ENCODE data around the gene TDO2.
"Not testable (repeated sequence)": the region's sequence is repeated elsewhere in the genome, so short reads cannot be mapped to it uniquely, and the experiment has no call there.

TDO2 gene

DNA sequence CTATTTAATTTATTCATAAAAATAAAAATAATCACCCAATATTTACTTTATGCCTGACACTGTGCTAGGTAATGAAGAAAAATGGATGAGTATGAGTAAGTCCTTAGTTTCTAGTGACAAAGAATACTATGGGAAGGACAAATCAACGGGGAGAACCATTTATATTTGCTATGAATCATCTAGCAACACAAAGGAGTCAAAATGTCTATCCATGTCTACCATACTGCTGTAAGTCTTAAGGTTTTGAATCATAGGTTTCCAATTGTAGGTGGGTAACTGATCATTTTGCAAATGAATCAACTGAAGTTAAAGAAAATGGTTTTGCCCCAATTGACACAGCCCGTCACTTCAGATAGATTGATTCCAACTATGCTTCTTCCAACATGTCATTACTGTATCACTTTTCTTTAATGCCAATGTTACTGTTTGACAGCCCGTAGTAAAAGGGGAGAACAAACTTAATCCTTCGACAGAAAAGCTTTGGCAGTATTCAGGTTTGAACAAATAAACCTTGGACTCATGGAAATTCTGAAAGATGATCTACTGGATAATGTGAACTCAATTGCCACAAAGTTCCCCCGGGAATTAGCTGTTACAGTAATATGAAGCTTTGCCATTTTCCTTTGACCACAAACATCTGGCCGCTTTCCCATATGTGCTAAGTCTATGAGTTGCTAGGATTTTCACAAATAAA, 3.2 kb downstream of the TDO2 start:
- DNase-seq (ENCODE audit: extremely low read depth in 1 of 2, low read depth in 1 of 2): no peak

DNA sequence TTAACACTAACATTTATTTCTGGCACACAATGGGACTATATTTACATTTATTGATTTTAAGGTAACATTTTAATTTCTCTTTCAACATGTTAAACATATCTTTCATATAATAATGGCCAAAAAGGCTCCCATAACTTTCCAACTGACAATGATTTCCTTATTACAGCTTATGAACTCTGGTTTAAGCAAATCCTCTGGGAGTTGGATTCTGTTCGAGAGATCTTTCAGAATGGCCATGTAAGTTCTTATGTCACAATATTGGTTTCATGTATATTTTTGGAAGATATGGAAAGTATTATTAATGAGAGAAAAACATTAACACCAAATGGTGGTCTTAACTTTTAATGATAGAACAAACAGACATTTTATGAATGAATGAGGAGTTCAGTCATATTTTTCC, 4.1 kb downstream of the TDO2 start:
- no peak for DNase-seq (ENCODE audit: extremely low read depth in 1 of 2, low read depth in 1 of 2)

DNA sequence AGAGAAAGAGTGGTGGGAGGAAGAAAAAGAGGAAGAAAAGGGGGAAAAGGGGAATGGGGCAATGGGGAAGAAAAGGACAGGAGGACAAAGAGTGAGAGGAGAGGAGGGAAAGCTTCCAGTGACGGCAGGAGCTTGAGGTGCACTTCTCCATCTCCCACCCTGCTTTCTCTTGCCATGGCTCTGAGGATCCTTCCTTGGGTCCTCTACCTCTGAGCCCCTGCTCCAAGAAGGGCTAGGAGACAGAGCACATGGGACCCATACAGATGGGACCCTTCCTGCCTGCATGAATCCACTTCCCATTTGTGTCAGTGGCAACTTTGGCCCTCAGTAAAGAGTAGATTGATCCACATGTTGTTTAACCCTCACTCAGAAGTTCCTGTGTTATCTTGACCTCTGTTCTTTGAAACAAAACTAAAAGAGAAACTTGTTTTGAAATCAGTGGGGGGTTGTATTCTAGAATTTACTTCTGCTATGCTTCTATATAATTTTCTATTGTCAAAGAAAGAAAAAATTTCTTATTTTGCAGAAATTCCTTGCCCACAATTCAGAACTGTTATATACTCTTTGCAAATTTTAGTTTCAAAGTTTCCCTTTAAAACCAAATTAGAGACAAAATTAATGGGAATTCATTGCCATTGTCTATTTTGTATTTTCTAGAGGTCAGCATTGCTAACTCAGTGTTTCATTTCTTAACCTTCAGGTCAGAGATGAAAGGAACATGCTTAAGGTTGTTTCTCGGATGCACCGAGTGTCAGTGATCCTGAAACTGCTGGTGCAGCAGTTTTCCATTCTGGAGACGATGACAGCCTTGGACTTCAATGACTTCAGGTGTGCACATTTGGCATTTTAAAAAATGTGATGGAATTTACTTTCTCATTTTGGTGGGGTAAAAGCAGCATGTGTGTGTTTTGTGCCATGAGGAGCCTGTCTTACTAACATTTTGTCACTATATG, 5.0 kb downstream of the TDO2 start:
- DNase-seq (ENCODE audit: extremely low read depth in 1 of 2, low read depth in 1 of 2): no peak

DNA sequence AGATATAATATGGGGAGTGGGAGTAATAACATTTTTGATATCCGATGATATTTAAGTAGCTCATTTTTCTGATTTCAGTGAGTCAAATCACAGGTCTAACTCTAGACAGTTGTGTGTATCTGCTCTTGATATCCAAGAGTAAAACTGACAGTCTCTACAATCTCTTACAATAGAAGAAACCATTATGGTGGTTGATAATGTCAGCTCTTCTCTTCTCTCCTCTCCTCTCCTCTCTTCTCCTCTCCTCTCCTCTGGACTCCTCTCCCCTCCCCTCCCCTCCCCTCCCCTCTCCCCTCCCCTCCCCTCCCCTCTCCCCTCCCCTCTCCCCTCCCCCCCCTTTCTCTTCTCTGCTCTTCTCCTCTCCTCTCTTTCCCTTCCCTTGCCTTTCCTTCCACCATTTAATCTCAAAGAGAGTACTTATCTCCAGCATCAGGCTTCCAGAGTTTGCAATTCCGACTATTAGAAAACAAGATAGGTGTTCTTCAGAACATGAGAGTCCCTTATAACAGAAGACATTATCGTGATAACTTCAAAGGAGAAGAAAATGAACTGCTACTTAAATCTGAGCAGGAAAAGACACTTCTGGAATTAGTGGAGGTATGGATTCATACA, 6.2 kb downstream of the TDO2 start:
- DNase-seq (ENCODE audit: extremely low read depth in 1 of 2, low read depth in 1 of 2): no peak

DNA sequence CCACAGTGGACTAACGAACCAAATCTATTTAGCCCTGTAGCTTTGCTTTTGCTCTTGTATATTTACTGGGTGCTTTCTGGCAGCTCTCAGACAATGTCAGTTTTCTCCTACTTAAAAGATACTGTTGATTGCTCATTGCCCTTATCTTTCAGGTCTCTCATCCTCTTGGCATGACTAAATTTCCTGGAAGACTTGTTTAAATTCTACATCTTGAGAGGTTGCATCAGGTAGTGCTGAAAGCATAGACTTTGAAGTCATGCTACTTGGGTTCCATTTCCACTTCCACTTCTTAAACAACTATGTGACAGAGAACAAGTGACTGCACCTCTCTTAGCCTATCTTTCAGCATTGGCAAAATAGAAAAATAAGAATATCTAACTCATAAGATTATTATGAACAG, 8.4 kb downstream of the TDO2 start:
- no peak for DNase-seq (ENCODE audit: extremely low read depth in 1 of 2, low read depth in 1 of 2)

DNA sequence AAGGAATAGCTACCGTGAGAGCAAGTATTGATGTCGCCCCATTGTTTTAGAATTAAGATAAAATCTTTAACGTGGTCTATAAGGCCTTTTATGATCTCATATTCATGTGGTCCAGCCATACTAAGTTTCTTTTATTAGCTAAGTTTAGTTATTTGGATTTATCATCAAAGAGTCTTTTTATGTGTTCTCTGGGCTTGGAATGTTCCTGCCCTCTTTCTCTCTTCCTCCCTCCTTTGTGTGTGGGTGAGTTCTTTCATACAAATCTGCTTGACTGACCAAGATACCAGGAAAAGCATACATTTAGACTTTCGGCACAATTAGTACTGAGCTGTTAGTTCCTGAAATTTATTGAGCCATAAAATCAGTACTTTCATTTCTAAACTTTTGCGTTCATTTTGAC, 11.3 kb downstream of the TDO2 start:
- DNase-seq (ENCODE audit: extremely low read depth in 1 of 2, low read depth in 1 of 2): no peak

DNA sequence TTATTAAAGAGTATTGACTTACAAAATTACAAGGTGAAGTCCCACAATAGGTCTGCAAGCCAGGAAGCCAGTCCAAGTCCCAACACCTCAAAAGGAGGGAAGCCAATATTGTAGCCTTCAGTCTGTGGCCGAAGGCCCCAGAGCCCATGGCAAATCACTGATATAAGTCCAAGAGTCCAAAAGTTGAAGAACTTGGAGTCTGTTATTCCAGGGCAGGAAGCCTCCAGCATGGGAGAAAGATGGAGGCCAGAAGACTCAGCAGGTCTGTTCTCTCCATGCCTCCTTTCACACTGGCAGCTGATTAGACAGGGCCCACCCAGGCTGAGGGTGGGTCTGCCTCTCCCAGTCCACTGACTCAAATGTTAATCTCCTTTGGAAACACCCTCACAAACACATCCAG, 18.1 kb downstream of the TDO2 start:
- no peak for DNase-seq (ENCODE audit: extremely low read depth in 1 of 2, low read depth in 1 of 2)

DNA sequence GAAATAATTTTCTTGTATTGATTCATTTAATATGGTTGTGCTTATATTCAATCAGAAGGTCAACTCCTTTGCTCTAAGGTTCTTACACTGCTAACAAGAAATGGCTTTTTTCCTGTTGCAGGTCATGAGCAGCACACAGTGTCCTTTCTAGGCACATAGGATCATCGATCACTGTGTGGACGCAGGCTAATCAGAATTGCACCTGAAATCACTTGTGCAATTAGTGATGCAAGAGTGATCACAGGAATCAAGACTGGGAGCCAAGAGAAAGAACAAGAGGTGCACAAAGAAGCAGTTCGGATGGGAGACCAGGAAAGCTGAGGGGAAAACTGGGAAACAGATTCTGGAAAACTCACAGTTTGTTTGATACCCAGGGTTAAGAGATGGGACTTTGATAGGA, 21.1 kb downstream of the TDO2 start:
- no peak for DNase-seq (ENCODE audit: extremely low read depth in 1 of 2, low read depth in 1 of 2)

DNA sequence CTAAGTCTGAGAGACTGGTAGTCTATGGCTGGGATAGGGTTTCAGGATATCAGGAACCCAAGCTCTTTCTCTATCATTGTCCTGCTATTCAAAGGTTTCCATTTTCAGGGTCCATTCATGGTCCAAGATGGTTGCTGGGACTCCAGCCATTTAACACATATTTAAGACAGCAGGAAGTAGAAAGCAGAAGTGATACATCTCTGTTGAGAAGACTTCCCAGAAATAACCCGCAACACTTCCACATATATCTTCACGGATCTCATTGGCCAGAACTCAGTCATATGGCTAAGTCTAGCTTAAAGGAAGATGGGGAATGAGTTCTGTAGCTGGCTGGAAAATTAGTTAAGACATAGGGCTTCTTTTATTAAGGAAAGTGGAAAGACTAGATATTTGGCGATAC, 26.3 kb downstream of the TDO2 start:
- DNase-seq (ENCODE audit: extremely low read depth in 1 of 2, low read depth in 1 of 2): no peak

DNA sequence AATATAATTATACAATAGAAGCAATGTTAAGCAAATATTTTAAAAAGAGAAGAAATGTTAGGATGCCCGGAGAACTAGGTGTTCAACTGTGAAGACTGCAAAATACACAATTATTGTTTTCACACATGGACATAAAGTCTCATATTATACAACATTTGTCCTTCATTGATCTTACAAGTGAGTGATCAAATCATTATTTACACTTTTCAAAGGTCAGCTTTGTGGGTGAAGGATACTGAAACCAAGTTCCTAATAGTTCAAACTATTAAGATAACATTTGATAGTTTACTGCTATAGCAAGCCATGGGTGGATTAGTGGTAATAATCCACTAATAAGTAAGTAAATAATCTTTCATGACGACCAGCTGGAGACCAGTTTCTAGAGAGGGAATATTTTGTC, 26.8 kb downstream of the TDO2 start:
- no peak for DNase-seq (ENCODE audit: extremely low read depth in 1 of 2, low read depth in 1 of 2)

DNA sequence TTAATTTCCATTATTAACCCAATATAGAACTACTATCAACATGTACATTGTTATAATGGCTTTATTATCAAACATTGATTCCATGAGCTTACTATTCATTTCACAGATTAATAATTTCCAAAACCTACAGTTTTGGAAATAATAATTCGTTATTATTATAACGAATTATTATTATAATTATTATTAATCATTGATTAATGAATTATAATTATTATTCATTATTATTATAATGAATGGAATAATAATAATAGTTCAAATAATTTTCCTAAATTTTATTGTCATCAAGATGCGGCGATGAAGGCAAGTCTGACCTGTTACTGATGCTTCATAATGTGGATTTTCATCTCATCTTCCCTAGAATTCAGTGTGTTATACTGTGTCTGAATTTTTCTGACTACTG, 28.1 kb downstream of the TDO2 start:
- DNase-seq (ENCODE audit: extremely low read depth in 1 of 2, low read depth in 1 of 2): no peak

DNA sequence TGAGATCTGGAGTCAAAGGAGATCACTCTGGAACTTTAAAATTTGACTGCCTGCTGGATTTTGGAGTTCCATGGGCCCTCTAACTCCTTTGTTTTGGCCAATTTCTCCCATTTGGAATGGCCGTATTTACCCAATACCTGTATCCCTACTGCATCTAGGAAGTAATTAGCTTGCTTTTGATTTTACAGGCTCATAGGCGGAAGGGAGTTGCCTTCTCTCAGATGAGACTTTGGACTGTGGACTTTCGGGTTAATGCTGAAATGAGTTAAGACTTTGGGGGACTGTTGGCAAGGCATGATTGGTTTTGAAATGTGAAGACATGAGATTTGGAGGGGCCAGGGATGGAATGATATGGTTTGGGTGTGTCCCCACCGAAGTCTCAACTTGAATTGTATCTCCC, 31.1 kb downstream of the TDO2 start:
- not testable (repeated sequence) for DNase-seq (ENCODE audit: extremely low read depth in 1 of 2, low read depth in 1 of 2)

DNA sequence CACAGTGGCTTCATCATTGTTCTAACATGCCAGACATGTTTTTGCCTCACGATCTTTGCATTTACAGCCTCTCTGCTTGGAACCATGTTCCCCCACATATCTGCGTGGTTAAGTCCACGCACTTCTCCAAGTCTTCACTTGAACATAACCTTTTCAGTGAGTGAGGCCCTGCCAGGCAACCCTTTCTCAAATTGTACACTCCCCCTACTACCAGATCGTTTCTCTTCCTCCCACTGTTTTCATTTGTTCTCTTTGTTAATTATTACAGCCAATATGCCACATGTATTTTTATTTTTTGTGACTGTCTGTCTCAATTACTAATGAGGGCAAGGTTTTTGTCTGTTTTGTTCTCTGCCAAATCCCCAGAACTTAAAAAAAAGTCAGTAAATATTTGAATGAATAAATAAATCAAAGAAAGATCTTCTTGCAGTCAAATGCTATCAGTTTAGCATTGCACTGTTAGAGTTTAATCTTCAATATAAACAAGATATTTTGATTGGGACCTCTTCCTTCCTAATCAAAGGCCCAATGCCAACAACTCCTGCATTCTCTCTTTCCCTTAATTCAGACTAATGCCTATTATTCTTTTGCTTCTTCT, 32.0 kb downstream of the TDO2 start:
- no peak for DNase-seq (ENCODE audit: extremely low read depth in 1 of 2, low read depth in 1 of 2)

DNA sequence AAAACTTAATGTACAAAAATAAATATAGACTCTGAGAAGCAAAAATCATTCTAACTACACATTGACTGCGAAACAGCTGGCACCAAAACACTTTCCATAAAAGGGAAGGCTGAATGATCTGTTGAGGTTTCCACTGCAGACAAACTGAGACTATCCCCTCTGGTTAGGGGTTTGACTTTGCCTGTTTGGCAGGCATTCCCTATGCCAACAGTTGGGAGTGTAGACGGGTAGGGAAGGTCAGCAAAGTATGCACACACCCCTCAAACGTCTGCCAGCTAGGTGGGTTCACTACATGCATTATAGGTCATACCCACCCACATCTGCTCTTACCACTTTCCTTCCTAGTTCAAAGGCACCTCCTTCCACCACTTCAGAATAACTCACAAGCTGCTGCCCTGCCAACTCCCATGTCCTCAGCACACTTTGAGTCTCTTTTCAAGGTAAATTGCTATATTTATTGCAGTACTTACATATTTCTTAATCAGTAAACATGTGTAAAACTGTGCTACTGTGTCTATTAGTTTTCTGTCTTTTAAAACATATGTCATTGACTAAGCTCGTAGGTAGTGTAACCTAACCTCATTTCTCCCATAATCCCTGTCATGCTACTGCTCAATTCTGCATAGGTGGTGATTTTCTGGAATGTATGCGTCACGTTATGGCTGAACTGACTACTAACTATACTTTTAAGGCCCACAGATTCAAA, 37.7 kb downstream of the TDO2 start:
- no peak for DNase-seq (ENCODE audit: extremely low read depth in 1 of 2, low read depth in 1 of 2)

DNA sequence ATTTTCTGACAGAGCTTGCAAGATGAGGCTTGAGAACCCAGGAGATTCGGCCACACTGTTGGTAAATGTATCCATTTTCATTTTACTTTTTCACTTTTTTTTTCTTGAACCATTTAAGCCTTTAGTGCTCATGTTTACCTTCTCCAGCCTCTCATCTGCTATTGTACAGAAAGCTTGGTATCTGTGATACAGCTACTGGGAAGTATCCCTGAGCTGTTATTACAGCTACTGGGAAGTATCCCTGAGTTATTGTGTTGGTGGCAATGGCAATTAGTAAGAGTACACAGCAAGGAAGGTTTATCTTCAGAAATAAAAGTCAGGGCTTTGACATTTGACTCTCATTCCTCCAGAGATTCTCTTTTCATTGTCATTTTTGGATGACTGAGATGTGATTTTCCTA, 38.3 kb downstream of the TDO2 start:
- DNase-seq (ENCODE audit: extremely low read depth in 1 of 2, low read depth in 1 of 2): no peak

DNA sequence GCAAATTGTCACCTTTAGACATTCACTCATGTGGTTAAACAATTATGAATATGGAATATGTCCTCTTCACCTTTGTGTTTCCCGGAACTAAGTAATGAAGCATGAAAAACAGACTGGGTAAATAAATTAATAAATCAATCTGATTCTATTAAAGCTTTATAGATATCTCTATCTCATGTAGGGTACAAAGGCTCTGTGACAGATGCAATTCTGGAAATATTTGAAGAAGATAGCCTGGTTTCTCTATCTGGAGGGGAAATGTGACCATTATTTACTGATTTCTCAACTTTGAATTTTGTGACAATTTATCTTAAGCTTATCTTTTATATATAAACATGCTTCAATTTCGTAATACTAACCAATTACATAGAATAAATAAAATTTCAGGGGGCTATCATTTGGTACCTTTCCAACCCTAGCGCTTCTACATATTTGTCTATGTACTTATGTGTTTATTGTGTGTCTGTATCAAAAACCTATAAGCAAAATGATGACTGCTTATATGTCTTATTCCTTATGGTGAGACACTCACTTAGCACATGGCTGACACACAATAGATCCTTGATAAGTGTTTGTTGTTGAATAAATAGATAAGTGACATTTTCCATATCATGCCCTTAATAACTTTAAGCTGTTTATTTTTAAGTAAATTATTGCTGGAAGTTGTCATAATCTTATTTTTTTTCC, 40.3 kb downstream of the TDO2 start:
- no peak for DNase-seq (ENCODE audit: extremely low read depth in 1 of 2, low read depth in 1 of 2)

DNA sequence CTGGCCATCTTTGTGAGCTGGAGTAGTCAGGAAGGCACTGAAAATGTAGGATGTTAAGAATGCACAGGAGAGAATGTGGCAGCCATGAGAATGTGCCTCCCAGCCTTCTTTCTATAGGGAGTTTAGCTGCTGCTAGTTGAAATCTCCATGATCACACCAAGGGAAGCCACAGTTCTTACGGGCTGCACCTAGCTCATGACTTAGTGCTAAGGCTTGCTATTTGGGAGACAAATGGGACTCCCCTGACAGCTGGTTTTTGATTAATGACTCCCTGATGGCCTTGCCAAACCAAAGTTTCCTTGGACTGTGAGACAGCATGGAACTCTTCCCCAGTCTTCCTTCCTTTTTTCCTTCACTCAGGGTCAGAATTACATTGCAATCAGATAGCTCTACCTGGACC, 41.0 kb downstream of the TDO2 start:
- no peak for DNase-seq (ENCODE audit: extremely low read depth in 1 of 2, low read depth in 1 of 2)

DNA sequence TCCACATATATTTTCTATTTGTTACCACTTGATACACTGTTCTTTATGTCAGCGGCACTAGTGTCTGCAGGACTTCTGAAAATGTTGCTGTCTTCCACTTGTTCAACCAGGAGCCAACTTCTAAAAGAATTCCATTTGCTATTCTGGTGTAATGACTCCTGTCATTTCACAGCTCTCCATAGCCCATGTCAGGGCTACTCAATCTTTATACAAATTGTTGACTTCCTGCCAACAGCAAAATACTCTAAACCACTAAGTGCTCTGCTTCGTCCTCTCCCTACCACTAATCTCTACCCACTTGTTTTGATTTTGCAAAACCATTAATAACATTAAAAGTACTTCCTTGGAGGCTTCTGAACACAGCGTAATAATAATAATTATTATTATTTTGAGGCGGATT, 43.0 kb downstream of the TDO2 start:
- no peak for DNase-seq (ENCODE audit: extremely low read depth in 1 of 2, low read depth in 1 of 2)

DNA sequence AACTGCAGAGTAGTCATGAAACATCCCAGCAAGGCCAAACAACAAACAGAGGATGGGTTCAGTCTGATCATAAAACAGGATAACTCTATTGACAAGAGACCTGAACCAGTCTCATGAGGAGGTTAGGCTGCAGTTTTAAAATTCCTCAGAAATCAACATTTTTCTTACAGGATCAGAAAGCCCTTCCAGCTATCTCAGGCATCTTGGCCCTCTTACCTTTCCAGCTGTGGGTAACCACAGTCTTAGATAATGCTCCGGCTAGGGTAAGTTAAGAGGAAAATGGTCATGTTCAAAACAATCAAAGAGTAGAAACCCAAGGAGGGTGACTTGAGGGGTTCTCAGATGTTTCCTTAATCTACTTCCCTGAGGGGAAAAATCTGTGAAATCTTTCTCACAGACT, 45.0 kb downstream of the TDO2 start:
- no peak for DNase-seq (ENCODE audit: extremely low read depth in 1 of 2, low read depth in 1 of 2)

DNA sequence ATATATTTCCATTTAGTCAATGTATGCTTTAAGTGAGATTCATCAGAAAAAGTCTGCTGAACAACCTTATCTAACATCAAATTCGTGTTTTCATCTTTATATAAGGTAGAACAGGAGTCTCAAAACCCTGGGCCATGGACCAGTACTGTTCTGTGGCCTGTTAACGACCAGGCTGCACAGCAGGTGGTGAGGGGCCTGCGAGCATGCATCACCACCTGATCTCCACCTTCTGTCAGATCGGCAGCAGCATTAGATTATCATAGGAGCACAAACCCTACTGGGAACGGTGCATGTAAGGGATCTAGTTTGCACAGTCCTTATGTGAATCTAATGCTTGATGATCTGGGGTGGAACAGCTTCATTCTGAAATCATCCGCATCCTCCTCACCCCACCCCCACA, 47.0 kb downstream of the TDO2 start:
- no peak for DNase-seq (ENCODE audit: extremely low read depth in 1 of 2, low read depth in 1 of 2)

All from stimulated activated CD8-positive, alpha-beta memory T cell treated with anti-CD3 and anti-CD28 coated beads, Interleukin-7, amount 100 ng/mL, for 48 hours (primary cell).